ENCODE results near the gene TBX4.

The TBX4 gene

GRCh38 chr17:61454381-61455323 is 2.4 kb downstream of the TBX4 start:
- no peak for DNase-seq (ENCODE audit: low spot score)

GRCh38 chr17:61455324-61456060 is 3.3 kb downstream of the TBX4 start:
- no peak for DNase-seq (ENCODE audit: low spot score)

GRCh38 chr17:61456061-61456681 is 3.9 kb downstream of the TBX4 start:
- DNase-seq (ENCODE audit: low spot score): no peak

- DNase-seq (ENCODE audit: low spot score): no peak
Measured at GRCh38 chr17:61456688-61457225, 4.5 kb downstream of the TBX4 start.

GRCh38 chr17:61457226-61457983 is 5.2 kb downstream of the TBX4 start:
- DNase-seq (ENCODE audit: low spot score): no peak

GRCh38 chr17:61458000-61458399 is 5.8 kb downstream of the TBX4 start:
- DNase-seq (ENCODE audit: low spot score): no peak

GRCh38 chr17:61458421-61459141 is 6.4 kb downstream of the TBX4 start:
- no peak for DNase-seq (ENCODE audit: low spot score)

GRCh38 chr17:61459142-61459809 is 7.1 kb downstream of the TBX4 start:
- no peak for DNase-seq (ENCODE audit: low spot score)

- DNase-seq (ENCODE audit: low spot score): no peak
Measured at GRCh38 chr17:61459939-61460718, 7.9 kb downstream of the TBX4 start.

- no peak for DNase-seq (ENCODE audit: low spot score)
Measured at GRCh38 chr17:61460796-61461585, 8.8 kb downstream of the TBX4 start.

GRCh38 chr17:61461586-61461966 is 9.4 kb downstream of the TBX4 start:
- DNase-seq (ENCODE audit: low spot score): no peak

GRCh38 chr17:61461967-61462718 is 9.9 kb downstream of the TBX4 start:
- no peak for DNase-seq (ENCODE audit: low spot score)

GRCh38 chr17:61462719-61463315 is 10.6 kb downstream of the TBX4 start:
- no peak for DNase-seq (ENCODE audit: low spot score)

GRCh38 chr17:61463316-61464129 is 11.3 kb downstream of the TBX4 start:
- no peak for DNase-seq (ENCODE audit: low spot score)

- DNase-seq (ENCODE audit: low spot score): no peak
Measured at GRCh38 chr17:61464130-61464842, 12.1 kb downstream of the TBX4 start.

- DNase-seq (ENCODE audit: low spot score): no peak
Measured at GRCh38 chr17:61464843-61465180, 12.6 kb downstream of the TBX4 start.

All from hematopoietic multipotent progenitor cell treated with erythropoietin and hydrocortisone succinate and interleukin-3 and kit ligand, for 15 days (in vitro differentiated cells).